Erythroblast (primary cell): ENCODE results near the gene CPEB4.

Experiments used
- GATA1 ChIP-seq: IDR thresholded peaks from 2 replicates; pipeline ENCODE4 v1.6.1; 2011; ENCODE audit warnings: low read depth, mild to moderate bottlenecking, control low read depth, low read length, moderate library complexity
- POLR2A ChIP-seq: IDR thresholded peaks from 2 replicates; pipeline ENCODE4 v1.6.1; 2011; ENCODE audit warnings: mild to moderate bottlenecking, low read length

GRCh38 chr5:173970878-173971650 lies 82.9 kb downstream of the CPEB4 start:
- TF ChIP-seq POLR2A (no peak), GATA1 (no peak)
